HG03108 (cell line): Measurements from ENCODE around the gene ORMDL1.
"Not testable (repeated sequence)": the region's sequence is repeated elsewhere in the genome, so short reads cannot be mapped to it uniquely, and the experiment has no call there.

ENCODE experiments used
- ATAC-seq: cut with Tn5 transposase; IDR thresholded peaks from one replicate; pipeline ENCODE4 v1.9.1; 2021; ENCODE audit warnings: moderate library complexity; ENCODE audit not compliant: unreplicated experiment

The ORMDL1 gene

DNA sequence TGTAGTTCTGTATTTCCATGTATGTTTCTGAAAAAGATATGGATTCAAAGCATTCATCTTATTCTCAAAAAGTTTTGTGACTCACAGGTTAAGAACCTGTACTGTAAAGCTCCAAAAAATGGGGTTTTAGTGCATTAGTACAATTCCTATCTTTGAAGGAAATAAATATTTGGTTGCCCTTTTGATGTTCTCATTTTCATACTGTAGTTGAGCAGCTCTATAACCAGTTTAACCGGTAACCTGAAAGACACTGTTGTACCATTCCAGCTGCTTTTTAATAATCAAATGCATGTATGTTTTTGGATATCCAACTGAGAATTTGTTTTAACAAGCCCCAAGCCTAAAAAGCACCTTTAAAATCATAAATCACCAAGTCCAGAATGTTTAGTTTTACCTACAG is 11.9 kb downstream of the ORMDL1 start:
- ATAC-seq, result no peak

DNA sequence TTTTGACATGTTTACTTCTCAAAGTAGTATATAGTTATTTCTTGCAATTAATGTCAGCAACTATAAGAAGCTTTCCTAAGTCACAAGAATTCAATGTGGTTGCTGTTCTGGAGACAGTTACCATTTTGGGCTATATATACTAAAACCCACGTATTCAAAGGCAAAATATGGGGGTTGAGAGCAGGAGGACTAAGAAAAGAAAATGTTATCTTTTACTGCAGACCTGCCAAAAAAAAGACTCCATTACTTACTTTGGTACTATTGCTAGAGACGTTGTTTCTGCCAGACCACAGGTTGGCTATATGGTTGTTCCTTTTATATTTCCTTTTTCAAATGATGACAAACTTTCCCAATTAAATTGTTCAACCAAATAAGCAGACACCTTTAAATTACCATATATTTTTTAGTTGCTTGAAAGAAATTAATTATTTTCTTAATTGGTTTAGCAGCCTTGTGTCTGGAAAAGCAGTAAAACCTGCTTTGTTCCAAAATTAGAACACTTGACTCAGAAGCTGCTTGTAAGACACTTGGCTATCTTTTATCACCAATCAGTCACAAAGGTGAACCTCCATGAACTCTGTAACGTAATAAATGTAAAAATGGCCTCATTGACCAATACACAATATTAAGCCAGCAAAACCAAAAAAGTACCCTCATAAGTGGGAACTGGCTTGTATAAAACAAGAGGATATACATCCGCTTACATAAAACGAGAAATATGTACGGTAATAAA is 13.4 kb downstream of the ORMDL1 start:
- no peak for ATAC-seq

DNA sequence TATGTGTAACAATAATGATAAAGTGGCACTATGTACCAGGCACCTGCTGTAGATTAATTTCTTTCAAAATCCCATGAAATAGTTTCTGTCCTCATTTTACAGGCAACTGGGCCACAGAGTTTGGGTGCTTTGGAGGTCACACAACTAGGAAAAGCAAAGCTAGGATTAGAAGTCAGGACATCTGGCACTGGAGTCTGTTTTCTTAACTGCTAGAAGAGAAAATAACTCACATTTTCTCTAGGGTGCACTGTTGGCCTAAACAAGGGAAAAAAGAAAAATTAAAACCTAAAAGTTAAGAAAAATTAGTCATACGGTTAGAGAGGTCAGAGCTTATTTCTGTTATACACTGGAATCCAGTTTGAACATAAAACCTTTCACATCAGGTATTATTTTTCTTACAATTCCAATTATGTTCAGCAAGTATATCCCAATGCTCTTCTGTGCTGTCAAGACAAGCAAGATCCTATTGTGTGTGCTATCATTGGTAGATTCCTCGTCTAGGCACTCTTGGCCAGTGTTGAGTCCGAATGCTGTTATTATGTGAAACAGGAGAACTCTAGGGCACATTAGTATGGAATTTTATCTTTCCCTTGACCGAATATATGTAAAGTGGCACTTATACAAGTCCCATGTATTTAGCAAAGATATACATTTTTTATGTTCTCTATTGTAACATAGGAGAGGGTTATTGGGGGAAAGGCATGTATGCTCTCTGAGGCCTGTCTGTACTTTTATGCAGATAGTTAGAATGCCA is 20.1 kb downstream of the ORMDL1 start:
- ATAC-seq, result no peak

DNA sequence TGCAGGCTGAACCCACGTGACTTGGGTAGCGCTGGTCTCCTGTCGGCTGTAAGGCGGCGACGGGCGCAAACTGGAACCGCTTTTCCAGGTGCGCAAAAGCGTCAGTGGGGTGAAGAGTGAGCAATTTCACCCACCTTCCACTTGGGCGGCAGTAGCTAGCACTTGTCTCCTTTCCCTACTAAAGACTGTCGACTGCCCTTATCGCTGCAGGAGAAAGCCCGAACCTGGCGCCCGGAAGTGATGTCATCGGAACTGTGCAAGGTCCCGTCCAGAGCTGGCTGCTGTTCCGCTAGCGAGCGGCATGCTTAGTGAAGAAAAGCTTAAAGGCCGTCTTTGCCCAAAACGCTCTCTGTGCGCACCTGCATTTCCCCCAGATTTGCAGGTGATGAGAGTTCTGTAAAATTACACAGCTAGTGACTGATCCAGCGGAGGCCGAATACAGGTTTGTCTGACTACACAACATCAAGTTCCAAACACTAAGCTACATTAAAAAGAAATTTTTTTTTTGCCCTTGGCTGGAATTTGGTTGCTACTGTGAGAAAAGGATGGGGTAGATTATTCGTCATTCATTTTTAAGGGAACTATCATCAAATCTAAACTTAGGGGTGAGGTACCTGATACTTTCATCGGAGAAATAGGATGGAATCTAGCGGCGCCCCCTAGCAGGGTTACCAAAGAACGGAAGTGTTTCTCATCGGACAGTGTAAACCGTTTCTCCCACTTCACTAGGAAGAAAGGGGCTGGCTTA is 21.4 kb downstream of the ORMDL1 start, which contains the start of gene OSGEPL1:
Gene OSGEPL1, minus strand, starts transcription at position 242 of the 748 bp plus-strand sequence. CDS start 1,152 bp downstream, outside the sequence.
- ATAC-seq, result peak; percentile 94

DNA sequence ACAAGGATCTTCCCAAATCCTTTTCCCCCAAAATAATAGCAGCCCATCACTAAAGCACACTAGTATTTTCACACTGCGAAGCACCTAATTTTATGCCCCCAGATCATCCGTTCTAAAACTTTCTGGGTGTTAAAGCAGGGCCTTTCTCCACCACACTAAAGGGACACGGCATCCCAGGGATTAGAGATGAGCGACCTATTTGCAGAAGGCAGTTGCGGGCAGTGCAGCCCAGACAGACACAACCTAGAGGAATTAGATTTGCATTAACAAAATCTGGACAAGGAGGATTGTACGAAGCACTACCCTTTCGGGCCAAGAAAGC is 21.9 kb downstream of the ORMDL1 start:
- no peak for ATAC-seq

DNA sequence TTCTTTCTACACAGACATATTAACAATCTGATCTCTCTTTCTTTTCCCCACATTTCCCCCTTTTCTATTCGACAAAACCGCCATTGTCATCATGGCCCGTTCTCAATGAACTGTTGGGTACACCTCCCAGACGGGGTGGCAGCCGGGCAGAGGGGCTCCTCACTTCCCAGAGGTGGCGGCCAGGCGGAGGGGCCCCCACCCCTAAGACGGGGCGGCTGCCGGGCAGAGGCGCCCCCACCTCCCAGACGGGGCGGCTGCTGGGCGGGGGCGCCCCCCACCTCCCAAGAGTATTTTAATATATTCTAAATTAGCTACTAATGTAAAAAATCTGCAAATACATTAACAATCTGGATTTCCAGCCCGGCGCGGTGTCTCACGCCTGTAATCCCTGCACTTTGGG is 24.0 kb downstream of the ORMDL1 start:
- ATAC-seq, result not testable (repeated sequence)

DNA sequence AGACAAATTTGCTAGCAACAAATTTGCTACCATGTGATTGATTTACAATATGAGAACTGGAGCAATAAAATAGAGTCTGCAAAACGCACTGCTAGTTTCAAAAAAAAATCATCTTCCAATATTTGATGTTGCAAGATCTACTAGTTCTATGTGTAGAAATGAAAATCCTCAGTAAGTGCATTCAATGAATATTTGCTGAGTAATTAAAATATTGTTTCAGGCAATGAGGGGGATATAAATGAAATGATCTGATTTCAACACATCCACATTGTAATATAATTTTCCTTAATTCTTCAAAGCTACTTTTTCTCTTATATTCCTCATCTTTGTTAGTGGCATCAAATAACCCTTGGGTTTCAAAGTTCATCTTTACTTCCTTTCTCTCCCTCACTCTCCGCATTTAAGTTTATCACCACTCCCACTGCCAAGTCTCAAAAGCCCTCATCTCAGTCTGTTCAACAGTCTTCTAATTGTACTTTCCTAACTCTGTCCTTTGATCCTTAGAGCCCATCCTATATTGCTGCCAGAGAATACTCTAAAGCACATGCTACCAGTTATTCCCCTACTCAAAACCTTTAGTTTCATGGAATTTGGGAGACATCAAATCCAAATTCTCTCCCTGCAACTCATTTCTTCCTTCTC is 27.7 kb downstream of the ORMDL1 start:
- no peak for ATAC-seq

DNA sequence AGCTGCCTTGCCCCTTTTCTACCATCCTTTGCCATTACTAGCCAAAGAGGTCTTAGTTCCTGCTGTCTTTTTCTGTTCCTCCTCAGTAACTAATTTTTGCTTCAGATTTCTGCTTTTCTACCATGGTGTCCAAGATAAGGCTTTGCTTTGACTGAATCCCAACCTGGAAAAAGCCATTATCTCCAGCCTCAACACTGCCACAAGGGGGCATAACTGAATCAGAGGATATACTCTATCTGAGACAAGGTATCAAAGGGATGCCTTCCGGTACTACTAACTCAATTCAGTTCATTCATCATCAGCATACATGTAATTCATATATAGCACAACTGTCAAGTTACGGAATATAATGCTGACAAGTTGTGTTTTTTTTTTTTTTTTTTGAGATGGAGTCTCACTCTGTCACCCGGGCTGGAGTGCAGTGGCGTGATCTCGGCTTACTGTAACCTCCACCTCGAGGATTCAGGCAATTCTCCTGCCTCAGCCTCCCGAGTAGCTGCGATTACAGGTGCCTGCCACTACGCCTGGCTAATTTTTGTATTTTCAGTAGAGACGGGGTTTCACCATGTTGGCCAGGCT is 33.0 kb downstream of the ORMDL1 start:
- peak; percentile 49 for ATAC-seq

DNA sequence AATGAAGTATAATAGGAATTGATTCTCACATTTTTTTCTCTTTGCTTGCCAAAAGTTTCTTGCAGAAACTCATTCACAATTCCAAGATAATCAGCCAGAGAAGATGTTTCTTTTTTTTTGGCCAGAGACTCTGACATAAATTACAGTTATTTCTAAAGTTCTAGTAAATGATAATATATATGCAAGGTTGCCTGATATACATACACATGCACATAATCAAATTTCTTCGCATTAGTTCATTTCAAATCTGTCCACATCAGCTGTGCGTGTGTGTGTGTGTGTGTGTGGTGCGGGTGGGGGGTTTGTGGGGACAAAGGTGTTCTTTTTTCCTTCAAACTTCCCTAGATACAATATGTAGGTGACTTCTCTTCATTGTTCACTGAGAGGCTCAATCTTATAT is 54.7 kb downstream of the ORMDL1 start:
- ATAC-seq, result no peak

DNA sequence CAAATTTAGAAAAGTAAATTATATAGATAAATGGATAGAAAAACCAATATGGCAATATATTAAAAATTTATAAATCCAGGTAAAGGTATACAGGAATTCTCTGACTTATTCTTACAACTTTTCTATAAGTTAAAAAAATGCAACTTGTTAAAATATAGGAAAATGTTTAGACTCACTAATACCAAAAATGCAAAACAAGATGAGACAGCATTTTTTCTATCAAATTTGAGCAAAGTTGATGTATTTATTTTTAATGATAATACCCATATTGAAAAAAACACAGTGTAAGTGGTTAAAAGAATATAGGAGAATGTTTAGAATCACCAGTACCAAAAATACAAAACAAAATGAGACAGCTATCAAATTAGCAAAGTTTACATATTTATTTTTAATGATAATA is 57.3 kb downstream of the ORMDL1 start:
- ATAC-seq, result no peak

DNA sequence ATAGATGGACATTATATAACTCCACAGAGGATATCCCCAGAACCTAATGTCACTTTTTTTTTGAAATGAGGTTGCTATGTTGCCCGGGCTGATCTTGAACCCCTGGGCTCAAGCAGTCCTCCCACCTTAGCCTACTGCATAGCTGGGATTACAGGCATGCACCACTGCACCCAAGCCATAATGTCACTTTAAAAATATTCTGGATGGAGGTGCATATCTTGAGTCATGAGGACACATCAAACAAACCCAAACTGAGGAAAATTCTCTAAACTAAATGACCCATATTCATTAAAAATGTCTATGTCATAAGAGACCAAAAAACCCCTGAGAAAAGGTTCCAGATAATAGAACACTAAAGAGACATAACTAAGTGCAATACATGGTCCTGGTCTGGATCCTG is 57.9 kb downstream of the ORMDL1 start:
- no peak for ATAC-seq

DNA sequence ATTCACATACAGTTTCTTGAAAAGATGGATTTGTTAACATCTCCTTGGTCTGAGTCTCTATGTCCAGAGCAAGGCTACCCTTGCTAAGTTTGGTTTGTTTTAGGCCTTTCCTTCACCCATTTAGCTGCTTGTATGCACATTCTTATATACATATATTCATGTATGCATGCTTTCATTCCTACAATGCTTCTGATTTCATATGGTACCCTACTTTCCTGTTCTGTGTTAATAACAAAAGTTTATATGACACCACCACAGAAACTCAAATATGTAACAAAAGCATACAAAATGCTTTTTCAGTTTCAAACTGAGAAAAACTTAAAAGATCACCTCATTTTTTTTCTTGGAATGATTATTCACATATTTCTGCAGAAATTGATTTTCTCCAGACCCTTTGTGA is 60.9 kb downstream of the ORMDL1 start:
- ATAC-seq, result no peak
